Measurements from ENCODE around the gene LRRC52. TPM values are rescaled to one million over a fixed set of nuclear protein-coding genes. Genes with fewer than 3 reads are reported as not detected.

LRRC52 gene
- total and polyA plus RNA-seq, 2 of the 8 experiments (the other 6 are each of a cell fraction or from before 2014, with no cell fraction given), result 0.05 TPM; not detected in 1

GRCh38 chr1:165533254-165533653 is 10.5 kb upstream of the LRRC52 start:
- no peak overlapping the region for H3K14ac ChIP-seq (ENCODE audit: insufficient read length)
- 84% methylated on average over 4 of the region's 4 CpGs; no CpG with 5 or more reads in 1 of the 2 experiments for WGBS, 2 experiments (ENCODE audit: extremely low coverage in 1 of 2, insufficient coverage in 1 of 2, insufficient read length in 1 of 2, insufficient replicate concordance in 2 of 2, low coverage in 1 of 2, low lambda C conversion rate in 2 of 2, missing lambda C conversion rate in 1 of 2)

More at GRCh38 chr1:165533254-165533653, 10.5 kb upstream of the LRRC52 start:
- no peak overlapping the region for H3K9ac ChIP-seq (replicated peaks in 1 of 4; ENCODE audit: extremely low read depth in 1 of 4, low read depth in 3 of 4, low read length in 3 of 4)
- no peaks in the 10 kb centered on the region; a peak in 1 of 7 replicates for H3K27me3 ChIP-seq (replicated peaks in 1 of 4; ENCODE audit: control insufficient read depth in 3 of 4, extremely low read depth in 1 of 4, insufficient read depth in 3 of 4, low read length in 3 of 4)
- no peak overlapping the region for H3K27ac ChIP-seq (ENCODE audit: low read depth, low read length)
- FAIRE-seq, result no peak
- H3K36me3 ChIP-seq (ENCODE audit: control insufficient read depth in 2 of 4, insufficient read depth in 4 of 4, low read length in 3 of 4), result no peaks in the 10 kb centered on the region
- H3K79me1 ChIP-seq (ENCODE audit: low read depth, low read length), result no peaks in the 10 kb centered on the region
- H3K4ac ChIP-seq (replicated peaks; ENCODE audit: insufficient read length, low read depth, low read length), result no peak overlapping the region
- H4K5ac ChIP-seq (ENCODE audit: insufficient read length, low read depth, low read length), result no peak overlapping the region
- H3K23ac ChIP-seq (ENCODE audit: insufficient read length), result no peak overlapping the region
- H3K18ac ChIP-seq (ENCODE audit: extremely low read depth, low read length), result no peak overlapping the region
- H3K4me3 ChIP-seq (ENCODE audit: extremely low read depth in 1 of 4, insufficient read depth in 2 of 4, low read depth in 3 of 4, low read length in 4 of 4), result no peak overlapping the region
- POLR2A ChIA-PET (ENCODE audit: partially characterized antibody), result no interaction called here
- no peak overlapping the region for H2BK15ac ChIP-seq (ENCODE audit: low read length)
- no peak overlapping the region for H4K8ac ChIP-seq (ENCODE audit: extremely low read depth, insufficient read depth, low read length)
- DNase-seq (ENCODE audit: low read depth in 1 of 2, low spot score in 2 of 2), result no peak
- no peaks in the 10 kb centered on the region for H3K79me2 ChIP-seq (ENCODE audit: control insufficient read depth in 1 of 2, insufficient read depth in 2 of 2, low read length in 2 of 2)
- no peaks in the 10 kb centered on the region for H3K23me2 ChIP-seq (ENCODE audit: low read depth, low read length)
- no peak for TF ChIP-seq TBP (IDR thresholded peaks at IDR 0.05; ENCODE audit: low read depth, low read length)
- no peak for TF ChIP-seq CHD1 (IDR thresholded peaks at IDR 0.05; ENCODE audit: low read depth, low read length)
- TF ChIP-seq TAF7 (optimal IDR thresholded peaks at IDR 0.05; ENCODE audit: borderline replicate concordance, low read depth, low read length), result no peak
- TF ChIP-seq RAD21 (IDR thresholded peaks at IDR 0.05 in 1 of 2, conservative IDR thresholded peaks at IDR 0.05 in 1 of 2; ENCODE audit: low read depth in 2 of 2, low read length in 2 of 2), result no peak
- H4K91ac ChIP-seq (replicated peaks; ENCODE audit: insufficient read length, low read length), result no peak overlapping the region
- H3K4me1 ChIP-seq (replicated peaks in 1 of 4; ENCODE audit: control insufficient read depth in 3 of 4, insufficient read depth in 4 of 4, low read length in 3 of 4), result no peaks in the 10 kb centered on the region
- no peaks in the 10 kb centered on the region for H4K20me1 ChIP-seq (replicated peaks in 1 of 2; ENCODE audit: control insufficient read depth in 1 of 2, insufficient read depth in 2 of 2, low read length in 2 of 2)
- CTCF ChIA-PET (ENCODE audit: partially characterized antibody), result interaction anchor here (1.1 to 1.2 kb wide), 2 partner anchors 11 to 78 kb away, joined by 3 read pairs; partner anchors contain the start of gene LRRC52
- no peaks in the 10 kb centered on the region for H3K9me3 ChIP-seq (ENCODE audit: insufficient read depth in 2 of 2, low read depth in 1 of 2, low read length in 1 of 2)
- H3K4me2 ChIP-seq (ENCODE audit: insufficient read depth in 1 of 2, low read depth in 2 of 2, low read length in 2 of 2), result no peak overlapping the region
- H2BK20ac ChIP-seq (ENCODE audit: low read length), result no peak overlapping the region
- no peak overlapping the region for H2BK12ac ChIP-seq (ENCODE audit: low read depth, low read length)
- no peak overlapping the region for H2AK5ac ChIP-seq (ENCODE audit: low read depth, low read length)
- no peak overlapping the region for H2BK120ac ChIP-seq (replicated peaks; ENCODE audit: low read depth, low read length)
- H2BK5ac ChIP-seq (ENCODE audit: low read depth, low read length), result no peak overlapping the region
- no peak overlapping the region for H2AFZ ChIP-seq (ENCODE audit: low read length)
- H3K56ac ChIP-seq (replicated peaks; ENCODE audit: insufficient read length, low read depth, low read length), result no peak overlapping the region
